ENCODE results near the gene PLA2G2C.

The PLA2G2C gene

DNA sequence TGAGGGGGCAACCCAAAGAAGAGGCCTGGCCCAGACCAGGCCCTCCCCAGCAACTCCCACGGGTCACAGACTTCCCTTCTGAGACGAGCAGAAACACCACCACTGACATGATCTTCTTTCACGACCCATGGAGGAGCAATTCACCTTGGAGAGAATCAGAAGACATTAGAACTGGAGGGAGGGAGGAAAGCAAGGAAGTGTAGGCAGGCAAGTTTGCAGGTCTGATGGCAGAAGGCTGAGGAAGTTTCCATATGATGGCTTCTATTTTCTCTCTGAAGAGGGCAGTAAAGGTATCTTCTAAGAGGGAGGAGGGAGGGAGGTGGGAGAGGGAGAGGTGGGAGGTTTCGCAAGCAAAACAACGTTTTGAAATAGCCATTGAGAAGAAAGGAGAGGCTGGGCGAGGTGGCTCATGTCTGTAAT is 1.8 kb downstream of the PLA2G2C start:
- no peak overlapping the region for H3K27ac ChIP-seq
- TF ChIP-seq ZFX (IDR thresholded peaks at IDR 0.05) = no peak
- TF ChIP-seq CTCF (conservative IDR thresholded peaks at IDR 0.05) = no peak

DNA sequence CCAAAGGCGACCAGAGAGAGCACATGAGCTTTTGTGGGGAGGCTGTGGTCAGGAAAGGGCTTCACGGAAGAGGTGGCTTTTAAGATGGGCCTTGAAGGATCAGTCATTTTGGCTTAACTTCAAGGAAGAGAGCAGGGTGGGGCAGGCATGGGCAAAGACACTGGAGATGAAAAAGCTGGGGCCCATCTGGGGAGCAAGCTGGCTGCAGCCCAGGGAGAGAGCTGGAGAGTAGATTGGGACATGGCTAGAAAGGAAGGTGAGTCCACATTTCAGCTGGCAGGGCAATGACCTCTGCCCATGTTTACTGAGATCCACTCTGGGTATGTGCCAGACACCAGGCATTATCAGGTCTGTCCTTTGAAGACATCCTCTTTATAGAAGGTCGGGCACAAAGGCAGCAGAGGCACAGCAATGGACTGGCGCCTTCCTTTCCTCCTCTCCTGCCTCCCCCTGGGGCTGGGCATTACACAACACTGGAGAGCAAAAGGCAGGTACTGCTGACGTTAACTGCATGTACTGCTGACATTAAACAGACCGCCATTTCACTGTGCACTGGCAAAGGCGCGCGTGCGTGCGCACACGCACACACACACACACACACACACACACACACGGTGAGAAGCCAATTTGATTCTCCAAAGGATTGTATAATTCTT is 2.6 kb downstream of the PLA2G2C start:
- no peak for TF ChIP-seq ZFX (IDR thresholded peaks at IDR 0.05)
- TF ChIP-seq CTCF (conservative IDR thresholded peaks at IDR 0.05) = no peak
- no peak overlapping the region for H3K27ac ChIP-seq

DNA sequence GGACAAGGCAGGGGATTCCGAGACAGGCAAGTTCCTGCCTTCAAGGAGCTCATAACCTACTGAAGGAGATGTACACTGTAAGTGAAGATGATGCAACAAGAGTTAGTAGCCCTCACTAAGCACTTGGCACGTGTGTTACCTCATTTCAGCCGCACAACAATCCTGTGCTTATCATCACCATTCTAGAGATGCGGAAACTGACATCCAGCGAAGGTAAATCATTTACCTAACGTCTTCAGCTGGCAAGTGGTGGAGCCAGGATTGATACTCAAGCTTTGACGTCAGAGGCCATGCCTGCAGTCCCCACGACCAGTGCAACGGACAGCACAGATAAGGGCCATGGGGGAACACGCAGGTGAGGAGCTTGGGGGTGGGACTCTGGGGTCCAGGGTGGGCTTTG is 3.3 kb downstream of the PLA2G2C start:
- no peak overlapping the region for H3K27ac ChIP-seq
- TF ChIP-seq CTCF (conservative IDR thresholded peaks at IDR 0.05) (no peak), ZFX (IDR thresholded peaks at IDR 0.05) (no peak)

GRCh38 chr1:20182415-20182814 is 3.9 kb downstream of the PLA2G2C start:
- no peak for TF ChIP-seq ZFX (IDR thresholded peaks at IDR 0.05)
- no peak overlapping the region for H3K27ac ChIP-seq

GRCh38 chr1:20180844-20181207 is 5.5 kb downstream of the PLA2G2C start:
- no peak for TF ChIP-seq ZFX (IDR thresholded peaks at IDR 0.05)
- no peak for TF ChIP-seq CTCF (conservative IDR thresholded peaks at IDR 0.05)
- no peak overlapping the region for H3K27ac ChIP-seq

DNA sequence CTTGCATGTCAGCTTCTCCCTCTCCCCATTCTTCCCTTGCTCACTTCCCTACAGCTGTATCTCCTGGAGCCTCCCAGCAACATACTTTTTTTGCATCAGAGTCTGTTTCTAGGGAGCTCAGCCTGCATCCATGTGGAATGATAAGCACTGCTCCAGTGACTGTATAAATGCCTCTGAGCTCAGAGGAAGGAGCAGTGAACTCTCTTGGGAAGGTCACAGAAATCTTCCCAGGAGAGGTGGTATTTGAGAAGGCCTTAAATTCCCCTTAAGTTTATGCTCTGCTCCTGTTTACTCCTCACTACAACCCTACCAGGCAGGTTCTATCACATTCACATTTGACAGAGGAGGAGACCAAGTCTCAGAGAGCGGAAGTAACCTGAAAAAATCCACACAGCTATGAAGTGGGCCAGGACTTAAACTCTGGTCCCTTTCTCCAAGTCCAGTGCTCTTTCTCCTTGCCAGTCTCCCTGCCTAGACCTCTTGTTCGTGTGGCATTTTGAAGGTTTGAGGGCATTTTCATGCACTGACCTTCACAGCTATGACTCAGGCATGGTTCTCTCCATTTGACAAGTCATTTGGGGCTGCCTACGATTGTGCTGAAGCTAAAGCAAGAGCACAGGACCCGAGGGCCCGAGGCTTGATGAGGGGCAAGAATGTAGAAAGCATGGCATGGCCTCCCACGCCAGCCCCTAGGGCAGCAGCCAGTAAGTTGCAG is 6.0 kb downstream of the PLA2G2C start:
- no peak overlapping the region for H3K27ac ChIP-seq
- TF ChIP-seq CTCF (conservative IDR thresholded peaks at IDR 0.05) (no peak), ZFX (IDR thresholded peaks at IDR 0.05) (no peak)

DNA sequence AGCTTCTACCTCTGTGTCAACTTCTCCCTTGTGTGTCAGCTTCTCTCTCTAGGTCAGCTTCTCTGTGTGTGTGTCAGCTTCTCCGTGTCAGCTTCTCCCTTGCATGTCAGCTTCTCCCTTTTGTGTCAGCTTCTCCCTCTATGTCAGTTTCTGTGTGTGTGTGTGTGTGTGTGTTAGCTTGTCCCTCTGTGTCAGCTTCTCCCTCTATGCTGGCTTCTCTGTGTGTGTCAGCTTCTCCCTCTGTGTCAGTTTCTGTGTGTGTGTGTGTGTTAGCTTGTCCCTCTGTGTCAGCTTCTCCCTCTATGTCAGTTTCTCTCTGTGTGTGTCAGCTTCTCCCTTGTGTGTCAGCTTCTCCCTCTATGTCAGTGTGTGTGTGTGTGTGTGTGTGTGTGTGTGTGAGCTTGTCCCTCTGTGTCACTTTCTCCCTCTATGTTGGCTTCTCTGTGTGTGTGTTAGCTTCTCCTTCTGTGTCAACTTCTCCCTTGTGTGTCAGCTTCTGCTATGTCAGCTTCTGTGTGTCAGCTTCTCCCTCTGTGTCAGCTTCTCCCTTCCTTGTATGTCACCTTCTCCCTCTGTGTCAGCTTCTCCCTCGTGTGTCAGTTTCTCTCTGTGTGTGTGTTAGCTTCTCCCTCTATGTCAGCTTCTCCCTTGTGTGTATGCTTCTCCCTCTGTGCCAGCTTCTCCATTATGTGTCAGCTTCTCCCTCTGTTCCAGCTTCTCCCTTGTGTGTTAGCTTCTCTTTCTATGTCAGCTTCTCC is 6.8 kb downstream of the PLA2G2C start:
- TF ChIP-seq CTCF (conservative IDR thresholded peaks at IDR 0.05) (no peak), ZFX (IDR thresholded peaks at IDR 0.05) (no peak)
- no peak overlapping the region for H3K27ac ChIP-seq
